ENCODE data around the gene DAPK1. TPM values are rescaled to one million over a fixed set of nuclear protein-coding genes. Genes with fewer than 3 reads are reported as not detected.

DAPK1 gene
- polyA plus RNA-seq, 1 experiment, result 5.4 TPM

DNA sequence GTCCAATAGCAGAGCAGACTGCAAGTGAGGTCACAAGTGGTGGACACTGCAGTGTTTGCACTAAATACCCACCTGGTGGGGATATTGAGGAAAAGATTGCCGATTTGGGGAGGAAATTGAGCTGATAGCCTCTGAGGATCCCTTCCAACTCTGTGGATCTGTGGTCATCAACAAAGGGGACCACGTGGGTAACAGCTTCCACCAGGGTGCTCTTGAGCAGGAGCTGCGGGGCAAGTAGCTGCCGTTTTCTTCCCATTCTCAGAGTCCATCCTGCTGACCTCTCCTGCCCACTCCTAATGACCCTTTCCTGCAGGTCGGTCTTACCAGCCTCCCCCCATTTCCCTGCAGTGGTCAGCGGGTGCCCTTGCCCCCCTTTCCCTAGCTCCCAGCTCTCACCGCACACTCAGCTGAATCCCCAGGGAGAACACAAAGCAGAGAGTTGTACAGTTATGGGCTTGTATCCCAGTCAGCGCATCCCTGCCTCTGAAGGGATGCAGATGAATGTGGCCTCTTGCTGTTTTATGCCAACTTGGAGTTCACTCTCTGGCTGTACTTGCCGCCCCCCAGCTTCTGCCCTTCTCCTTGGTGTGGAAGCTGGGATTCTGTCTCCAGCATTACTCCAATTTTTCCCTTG lies 18.0 kb downstream of the DAPK1 start:
- TF ChIP-seq, protein P1, sequence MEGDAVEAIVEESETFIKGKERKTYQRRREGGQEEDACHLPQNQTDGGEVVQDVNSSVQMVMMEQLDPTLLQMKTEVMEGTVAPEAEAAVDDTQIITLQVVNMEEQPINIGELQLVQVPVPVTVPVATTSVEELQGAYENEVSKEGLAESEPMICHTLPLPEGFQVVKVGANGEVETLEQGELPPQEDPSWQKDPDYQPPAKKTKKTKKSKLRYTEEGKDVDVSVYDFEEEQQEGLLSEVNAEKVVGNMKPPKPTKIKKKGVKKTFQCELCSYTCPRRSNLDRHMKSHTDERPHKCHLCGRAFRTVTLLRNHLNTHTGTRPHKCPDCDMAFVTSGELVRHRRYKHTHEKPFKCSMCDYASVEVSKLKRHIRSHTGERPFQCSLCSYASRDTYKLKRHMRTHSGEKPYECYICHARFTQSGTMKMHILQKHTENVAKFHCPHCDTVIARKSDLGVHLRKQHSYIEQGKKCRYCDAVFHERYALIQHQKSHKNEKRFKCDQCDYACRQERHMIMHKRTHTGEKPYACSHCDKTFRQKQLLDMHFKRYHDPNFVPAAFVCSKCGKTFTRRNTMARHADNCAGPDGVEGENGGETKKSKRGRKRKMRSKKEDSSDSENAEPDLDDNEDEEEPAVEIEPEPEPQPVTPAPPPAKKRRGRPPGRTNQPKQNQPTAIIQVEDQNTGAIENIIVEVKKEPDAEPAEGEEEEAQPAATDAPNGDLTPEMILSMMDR (IDR thresholded peaks at IDR 0.05; ENCODE audit: insufficient read depth, low read depth, low read length), result no peak
- POLR2A ChIA-PET, result no interaction called here
- H3K36me3 ChIP-seq (ENCODE audit: control insufficient read depth, insufficient read depth, low read length), result peaks cover 1% of the 10 kb centered on the region; the same call in 1 of the 2 replicates
- no peak overlapping the region for H3K4me3 ChIP-seq (ENCODE audit: low read depth, low read length)
- DNase-seq (ENCODE audit: low read depth), result no peak
- CTCF ChIA-PET, result interaction anchor here (0.8 to 1.5 kb wide), 5 partner anchors 16 to 1082 kb away, joined by 3 to 4 read pairs (median 3); partner anchors contain the start of gene DAPK1
- no peaks in the 10 kb centered on the region for H3K27me3 ChIP-seq (ENCODE audit: control insufficient read depth, insufficient read depth, low read length)

DNA sequence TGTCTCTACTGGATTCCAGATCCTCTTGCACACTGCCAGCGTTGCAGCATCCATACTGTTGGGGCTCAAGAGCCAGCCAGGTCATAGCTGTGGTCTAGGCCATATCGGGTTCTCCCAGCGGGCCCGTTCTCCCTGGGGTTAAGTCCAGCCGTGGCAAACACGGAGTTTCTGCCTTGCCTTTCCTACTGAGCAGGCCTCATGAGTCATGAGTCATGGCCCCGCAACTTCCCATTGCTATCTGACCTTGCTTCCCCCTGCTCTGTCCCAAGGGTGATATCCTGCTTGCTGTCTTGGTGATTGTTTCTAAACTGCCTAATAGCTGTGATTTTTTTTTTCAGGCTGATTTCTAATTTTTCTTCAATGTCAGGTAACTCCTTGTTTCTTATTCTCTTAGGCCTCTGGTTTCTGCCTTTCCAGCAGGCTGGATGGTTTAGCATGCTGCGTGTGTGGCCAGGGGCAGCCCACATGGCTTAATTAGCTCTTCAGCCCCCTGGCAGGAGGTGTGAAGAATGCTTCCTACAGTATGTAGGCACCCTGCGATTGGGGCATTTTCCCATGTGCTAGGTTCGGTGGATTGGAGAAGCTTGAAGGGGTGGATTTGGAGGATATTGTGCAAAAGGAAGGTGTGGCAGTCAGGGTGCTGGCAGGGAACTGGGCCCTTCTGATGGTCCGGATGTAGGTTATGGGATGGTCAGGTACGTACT lies 18.7 kb downstream of the DAPK1 start:
- POLR2A ChIA-PET, result no interaction called here
- no peak for DNase-seq (ENCODE audit: low read depth)
- H3K27me3 ChIP-seq (ENCODE audit: control insufficient read depth, insufficient read depth, low read length), result no peaks in the 10 kb centered on the region
- CTCF ChIA-PET, result interaction anchor here (0.8 to 1.5 kb wide), 4 partner anchors 15 to 1082 kb away, joined by 3 to 4 read pairs (median 3); partner anchors contain the start of gene DAPK1
- no peak overlapping the region for H3K4me3 ChIP-seq (ENCODE audit: low read depth, low read length)
- TF ChIP-seq, protein P1 (IDR thresholded peaks at IDR 0.05; ENCODE audit: insufficient read depth, low read depth, low read length), result no peak
- H3K36me3 ChIP-seq (ENCODE audit: control insufficient read depth, insufficient read depth, low read length), result no peaks in the 10 kb centered on the region

DNA sequence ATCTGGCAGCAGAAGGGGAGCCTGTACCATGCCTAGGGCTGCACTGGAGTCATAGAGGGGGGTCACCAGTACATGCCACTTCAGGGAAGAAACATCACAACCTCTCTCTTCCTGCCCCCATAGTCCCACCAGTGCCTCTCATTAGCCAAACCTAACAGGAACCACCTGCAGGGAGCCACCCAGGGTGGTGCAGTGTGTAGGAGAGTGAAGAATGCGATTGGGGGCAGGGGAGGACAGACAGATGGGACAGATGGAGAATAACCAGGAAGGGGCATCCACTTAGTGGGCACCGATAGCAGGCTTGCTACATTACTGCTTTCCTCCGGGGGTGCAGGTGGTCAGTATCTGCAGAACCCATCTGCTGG lies 19.2 kb downstream of the DAPK1 start:
- H3K27me3 ChIP-seq (ENCODE audit: control insufficient read depth, insufficient read depth, low read length), result no peaks in the 10 kb centered on the region
- CTCF ChIA-PET, result interaction anchor here (0.9 kb wide), 2 partner anchors 15 to 1083 kb away, joined by 3 read pairs; no protein-coding TSS in a partner anchor
- POLR2A ChIA-PET, result no interaction called here
- TF ChIP-seq, protein P1 (IDR thresholded peaks at IDR 0.05; ENCODE audit: insufficient read depth, low read depth, low read length), result no peak
- H3K36me3 ChIP-seq (ENCODE audit: control insufficient read depth, insufficient read depth, low read length), result no peaks in the 10 kb centered on the region
- H3K4me3 ChIP-seq (ENCODE audit: low read depth, low read length), result no peak overlapping the region
- no peak for DNase-seq (ENCODE audit: low read depth)

DNA sequence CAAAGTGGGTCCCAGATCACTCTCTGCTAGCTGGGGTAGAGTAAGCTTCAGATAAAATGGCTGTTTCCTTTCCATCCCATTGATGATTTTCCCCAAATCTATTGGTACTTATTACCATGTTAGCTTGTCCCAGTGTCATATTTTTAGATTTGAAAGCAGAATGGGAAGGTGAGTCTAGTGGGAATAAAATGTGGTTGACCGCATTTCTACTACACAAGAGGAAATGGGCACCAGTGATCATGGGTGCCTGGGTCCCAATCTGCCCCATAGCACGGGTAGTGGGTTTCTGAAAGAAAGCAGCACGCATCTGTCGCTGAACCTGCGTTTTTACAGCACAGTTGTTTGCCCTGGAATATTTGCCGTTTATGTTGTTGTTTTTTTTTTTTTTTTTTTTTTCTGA lies 20.1 kb downstream of the DAPK1 start:
- CTCF ChIA-PET, result no interaction called here
- Histone ChIP-seq H3K27me3 (ENCODE audit: control insufficient read depth, insufficient read depth, low read length) (no peaks in the 10 kb centered on the region), H3K4me3 (ENCODE audit: low read depth, low read length) (no peak overlapping the region), H3K36me3 (ENCODE audit: control insufficient read depth, insufficient read depth, low read length) (no peaks in the 10 kb centered on the region)
- no peak for DNase-seq (ENCODE audit: low read depth)
- TF ChIP-seq, protein P1 (IDR thresholded peaks at IDR 0.05; ENCODE audit: insufficient read depth, low read depth, low read length), result no peak
- POLR2A ChIA-PET, result interaction anchor here (0.6 kb wide), 1 partner anchor 67 kb away, joined by 4 read pairs; no protein-coding TSS in a partner anchor

DNA sequence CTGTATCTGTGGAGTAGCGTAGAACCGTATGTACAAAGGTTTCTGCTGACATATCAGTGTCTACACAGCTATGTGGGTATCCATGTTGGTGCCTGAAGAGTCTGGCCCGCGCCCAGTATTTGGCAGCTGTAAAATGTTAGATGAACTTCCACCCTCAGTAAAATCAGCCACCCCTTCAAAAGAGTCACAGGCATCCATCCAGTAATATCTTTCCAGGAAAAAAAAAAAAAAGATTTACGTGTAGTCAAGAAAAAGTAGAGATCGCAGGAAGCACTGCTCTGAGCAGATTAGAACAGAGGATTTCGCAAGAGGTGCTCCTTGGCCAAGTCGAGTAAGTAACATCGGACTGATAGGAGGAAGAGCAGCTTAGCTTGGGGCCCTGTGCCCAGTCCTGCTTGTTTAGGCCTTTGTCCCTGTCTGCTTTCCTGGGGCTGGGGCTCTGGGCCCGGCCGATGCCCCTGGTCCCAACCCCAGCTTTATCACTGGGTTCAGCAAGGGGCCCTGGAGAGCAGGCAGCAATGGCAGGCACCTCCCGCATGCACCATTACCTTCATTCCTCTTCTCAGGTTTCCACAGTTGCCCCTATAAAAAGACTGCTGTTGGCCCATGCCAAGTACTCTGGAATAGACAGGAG lies 21.2 kb downstream of the DAPK1 start:
- H3K4me3 ChIP-seq (ENCODE audit: low read depth, low read length), result no peak overlapping the region
- DNase-seq (ENCODE audit: low read depth), result no peak
- POLR2A ChIA-PET, result no interaction called here
- TF ChIP-seq, protein P1 (IDR thresholded peaks at IDR 0.05; ENCODE audit: insufficient read depth, low read depth, low read length), result no peak
- H3K27me3 ChIP-seq (ENCODE audit: control insufficient read depth, insufficient read depth, low read length), result no peaks in the 10 kb centered on the region
- CTCF ChIA-PET, result interaction anchor here (0.6 kb wide), 1 partner anchor 18 kb away, joined by 3 read pairs; no protein-coding TSS in a partner anchor
- H3K36me3 ChIP-seq (ENCODE audit: control insufficient read depth, insufficient read depth, low read length), result no peaks in the 10 kb centered on the region
